HG02678 (cell line): Measurements from ENCODE around the gene CADM3.

Experiments used
- ATAC-seq: cut with Tn5 transposase; IDR thresholded peaks from one replicate; pipeline ENCODE4 v1.9.1; 2021; ENCODE audit warnings: mild to moderate bottlenecking, moderate library complexity; ENCODE audit not compliant: unreplicated experiment

CADM3 gene

GRCh38 chr1:159172614-159173291, 1.3 kb downstream of the CADM3 start:
- no peak for ATAC-seq

DNA sequence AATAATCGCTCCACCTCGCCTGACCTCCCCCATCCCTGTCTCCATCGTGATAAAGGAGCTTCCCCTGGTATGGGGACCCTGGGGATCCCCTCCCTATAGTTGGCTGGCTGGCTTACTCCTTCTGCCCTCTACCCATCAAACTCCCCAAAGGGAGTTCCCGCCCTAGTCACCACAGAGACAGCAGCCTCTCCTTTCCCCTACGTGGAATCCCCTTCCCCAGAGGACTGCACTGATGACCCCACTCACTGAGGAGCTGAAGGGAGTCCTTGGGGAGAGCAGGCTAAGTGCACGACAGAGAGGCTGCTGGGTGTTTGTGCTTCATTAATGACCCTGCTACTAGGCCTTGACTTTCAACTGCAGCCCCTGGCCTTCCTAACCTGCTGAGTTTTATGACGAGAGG, 1.9 kb downstream of the CADM3 start:
- ATAC-seq: no peak

GRCh38 chr1:159175571-159175970, 4.2 kb downstream of the CADM3 start:
- ATAC-seq: no peak

DNA sequence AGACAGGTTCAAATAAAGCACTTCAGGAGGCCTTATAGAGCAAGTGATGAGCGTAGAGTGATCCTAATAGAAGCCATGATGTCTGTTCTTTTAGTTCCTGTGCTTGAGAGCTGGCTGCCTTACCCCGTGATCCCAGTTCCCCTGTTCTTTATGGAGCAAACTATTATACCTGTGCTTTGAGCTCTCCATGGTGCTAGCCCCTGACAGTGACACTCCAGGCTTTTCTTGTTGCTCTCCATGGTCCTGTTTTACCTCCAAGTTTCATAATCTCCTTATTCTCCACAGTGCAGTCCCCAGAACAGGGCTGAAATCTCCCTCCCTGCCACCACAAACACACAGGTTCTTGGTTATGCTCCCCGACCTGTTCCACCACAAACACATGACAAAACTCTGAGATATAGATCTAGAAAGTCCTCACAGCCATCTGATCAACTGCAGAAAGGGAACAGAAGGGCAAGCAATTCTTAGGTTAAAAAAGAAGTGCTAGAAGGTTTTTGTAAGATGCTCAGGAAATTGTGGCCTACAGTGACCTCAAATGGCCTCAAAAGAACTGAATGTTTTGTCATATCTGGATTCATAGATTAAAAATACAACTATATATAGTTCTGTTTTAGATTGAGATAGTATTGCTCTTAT, 6.0 kb downstream of the CADM3 start:
- ATAC-seq: no peak

DNA sequence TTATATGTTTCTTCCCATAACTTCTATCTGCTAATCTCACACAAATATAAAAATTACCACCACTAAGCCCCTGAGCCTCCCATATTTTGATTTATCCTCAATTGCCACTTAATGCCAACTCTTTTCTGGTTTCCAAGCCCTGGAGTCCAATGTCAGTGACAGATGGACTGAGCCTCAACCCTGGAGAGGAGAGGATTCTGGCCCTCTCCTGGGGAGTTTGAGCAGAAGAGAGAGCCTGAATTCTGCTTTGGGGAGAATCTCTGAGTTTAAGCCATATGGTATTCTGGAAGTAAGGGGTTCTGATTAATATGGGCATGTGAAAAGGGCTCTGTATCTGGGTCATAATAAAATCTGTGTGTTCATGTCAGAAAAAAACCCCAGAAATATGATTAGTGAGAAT, 8.5 kb downstream of the CADM3 start:
- ATAC-seq: no peak

DNA sequence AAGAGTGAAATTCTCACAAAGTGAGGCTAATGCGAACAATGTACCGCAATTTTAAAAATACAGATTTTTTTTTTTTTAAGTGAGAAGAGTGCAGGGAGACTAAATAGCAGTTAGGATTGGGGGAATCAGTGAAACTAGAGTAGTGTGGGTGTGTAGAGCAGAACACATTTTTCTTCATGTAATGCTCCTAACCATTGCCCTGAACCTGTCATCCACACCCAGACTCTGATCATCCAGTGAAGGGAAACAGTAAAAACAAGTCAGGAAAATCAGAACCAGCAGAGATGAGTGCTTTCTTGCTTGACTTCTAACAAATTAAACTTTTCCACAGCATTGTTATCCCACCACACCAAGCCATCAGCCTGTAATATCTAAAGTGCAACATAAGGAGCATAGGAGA, 9.1 kb downstream of the CADM3 start:
- no peak for ATAC-seq

GRCh38 chr1:159181328-159182024, 10.1 kb downstream of the CADM3 start:
- no peak for ATAC-seq

- no peak for ATAC-seq
Measured at GRCh38 chr1:159184201-159184600, 12.8 kb downstream of the CADM3 start.

- ATAC-seq: no peak
Measured at GRCh38 chr1:159185121-159185520, 13.7 kb downstream of the CADM3 start.

DNA sequence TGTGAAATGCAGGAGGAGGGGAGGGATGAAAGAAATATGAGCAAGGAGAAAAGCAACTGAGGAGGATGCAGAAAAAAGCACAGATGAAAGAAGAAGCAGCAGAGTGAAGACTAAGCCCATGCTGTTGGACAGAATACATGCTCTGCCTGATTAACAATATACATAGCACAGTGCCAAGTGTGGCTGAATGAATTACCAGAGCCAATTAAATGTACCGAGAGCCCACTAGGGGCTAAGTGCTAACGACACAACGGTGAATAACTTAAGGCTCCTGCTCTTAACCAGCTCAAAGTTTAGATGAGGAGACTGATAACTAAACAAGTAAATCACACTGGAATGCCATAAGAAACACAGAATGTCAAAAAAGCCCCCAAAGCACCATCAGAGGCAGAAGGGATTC, 15.6 kb downstream of the CADM3 start:
- no peak for ATAC-seq

- ATAC-seq: no peak
Measured at GRCh38 chr1:159187647-159188374, 16.4 kb downstream of the CADM3 start.

- peak; percentile 97 for ATAC-seq
Measured at GRCh38 chr1:159188375-159188788, 17.0 kb downstream of the CADM3 start.

GRCh38 chr1:159190441-159190840, 19.0 kb downstream of the CADM3 start:
- no peak for ATAC-seq

DNA sequence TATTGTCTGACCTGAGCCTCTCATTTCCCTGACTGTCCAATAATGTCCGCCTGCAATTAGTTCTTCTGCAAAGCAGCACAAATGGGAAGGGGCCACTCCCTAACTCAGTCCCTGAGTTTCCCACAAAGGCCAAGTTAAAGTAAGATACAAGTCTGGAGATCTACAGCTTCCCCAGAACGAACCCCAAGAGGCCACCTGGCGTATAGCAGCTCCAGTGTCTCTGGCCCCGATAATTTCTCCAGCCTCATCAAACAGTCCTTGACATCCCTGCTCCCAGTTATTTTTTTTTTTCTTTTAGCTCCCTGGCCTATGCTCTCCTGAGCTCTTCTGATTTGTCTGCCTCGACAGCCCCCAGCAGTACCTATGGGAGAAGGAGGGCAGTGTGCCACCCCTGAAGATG, 25.1 kb downstream of the CADM3 start:
- ATAC-seq: no peak

DNA sequence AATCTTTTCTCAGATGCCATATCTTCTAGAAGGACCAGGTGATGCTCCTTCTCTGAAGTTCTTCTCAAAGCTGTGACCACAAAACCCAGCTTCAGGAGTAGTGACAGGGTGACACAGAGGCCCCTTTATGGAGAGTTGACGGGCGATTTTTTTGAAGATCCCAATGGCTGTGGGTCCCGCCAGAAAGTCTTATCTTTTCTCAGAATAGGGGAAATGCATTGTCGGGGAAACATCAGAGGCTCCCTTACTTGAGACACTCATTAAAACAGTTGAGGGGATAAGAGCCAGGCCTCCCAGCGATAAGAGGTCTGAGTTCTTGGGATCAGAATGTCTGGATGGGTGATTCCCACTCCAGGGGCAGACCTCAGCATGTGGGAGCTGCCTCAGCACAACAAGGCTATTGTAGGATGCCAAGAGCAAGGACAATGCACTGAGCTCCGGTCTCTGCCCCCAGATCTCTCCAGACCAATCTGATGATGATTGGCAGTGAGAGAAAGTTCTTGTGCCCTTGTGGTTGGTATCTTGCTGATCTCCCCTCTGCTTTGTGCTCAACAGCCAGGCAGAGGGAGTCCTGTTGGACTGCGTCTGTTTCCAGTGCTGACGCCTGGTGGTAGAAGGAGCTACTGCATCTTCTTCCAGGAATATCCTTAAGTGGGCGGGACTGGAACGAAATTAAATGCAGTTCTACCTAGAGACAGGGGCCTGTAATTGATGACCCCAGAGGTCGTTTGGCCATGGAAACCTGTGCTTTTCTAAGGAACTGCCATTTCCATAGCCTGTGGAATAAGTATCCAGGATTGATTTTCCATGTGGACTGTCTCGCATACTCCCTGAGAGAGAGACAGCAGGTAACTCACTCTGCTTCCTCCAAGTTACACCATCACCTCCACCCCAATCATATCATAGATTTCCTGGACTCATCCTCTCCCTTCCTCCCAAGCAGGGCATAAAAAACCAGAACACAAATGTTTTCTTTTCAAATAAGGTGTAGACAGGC, 26.4 kb downstream of the CADM3 start:
- ATAC-seq: peak; percentile 91

DNA sequence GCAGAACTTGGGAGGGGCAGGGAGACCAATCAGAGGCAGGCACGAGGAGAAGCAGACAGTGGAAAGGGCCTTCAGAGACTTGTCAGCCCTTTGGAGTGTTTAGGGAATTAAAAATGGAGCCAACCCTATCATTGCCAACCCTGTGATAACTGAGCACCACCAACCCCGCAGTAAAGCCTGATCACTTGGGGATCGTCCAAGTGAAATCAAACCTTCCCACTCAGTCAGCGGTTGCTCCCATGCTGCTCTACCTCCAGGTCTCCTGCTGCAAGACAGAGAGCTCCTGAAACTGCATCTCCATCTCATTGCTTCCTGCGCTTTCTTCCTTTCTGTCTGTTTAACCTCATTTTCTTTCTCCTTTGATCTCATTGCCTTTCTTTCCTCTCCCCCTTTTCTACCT, 28.5 kb downstream of the CADM3 start:
- ATAC-seq: no peak

DNA sequence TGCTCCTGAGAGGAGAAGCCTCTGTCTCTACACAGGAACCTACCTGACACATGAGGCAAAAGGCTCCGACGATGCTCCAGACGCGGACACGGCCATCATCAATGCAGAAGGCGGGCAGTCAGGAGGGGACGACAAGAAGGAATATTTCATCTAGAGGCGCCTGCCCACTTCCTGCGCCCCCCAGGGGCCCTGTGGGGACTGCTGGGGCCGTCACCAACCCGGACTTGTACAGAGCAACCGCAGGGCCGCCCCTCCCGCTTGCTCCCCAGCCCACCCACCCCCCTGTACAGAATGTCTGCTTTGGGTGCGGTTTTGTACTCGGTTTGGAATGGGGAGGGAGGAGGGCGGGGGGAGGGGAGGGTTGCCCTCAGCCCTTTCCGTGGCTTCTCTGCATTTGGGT, 29.4 kb downstream of the CADM3 start:
- no peak for ATAC-seq

DNA sequence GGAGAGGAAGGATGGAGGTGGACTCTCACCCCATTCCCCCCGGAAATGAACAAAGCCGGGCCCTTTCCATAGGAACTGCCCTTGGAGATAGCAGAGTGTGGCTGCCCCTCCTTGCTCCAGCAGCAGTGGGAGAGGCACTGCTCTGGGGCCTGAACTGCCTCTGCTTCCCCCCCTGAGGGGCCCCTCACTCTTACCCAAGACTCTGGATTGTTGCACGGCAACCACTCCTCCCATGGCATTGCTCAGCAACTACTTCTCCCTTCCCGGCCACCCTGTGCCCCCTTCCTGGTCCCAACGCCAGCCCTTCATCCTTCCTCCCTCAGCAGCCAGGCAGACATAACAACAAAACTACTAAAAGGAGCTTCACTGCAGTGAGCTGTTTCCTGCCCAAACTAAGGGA, 30.2 kb downstream of the CADM3 start:
- ATAC-seq: no peak

GRCh38 chr1:159203610-159204009, 32.2 kb downstream of the CADM3 start:
- no peak for ATAC-seq
